Subcutaneous adipose tissue (tissue), 4 donors: ENCODE data around the gene SPHKAP. TPM values are rescaled to one million over a fixed set of nuclear protein-coding genes. Genes with fewer than 3 reads are reported as not detected.

ENCODE experiments used
- total RNA-seq, 4 donors: library from RNA; depleted of rRNA; stranded (reverse); fragments of >200 nt; gene quantifications; one replicate each; pipeline ENCODE4 v1.1.0, GENCODE V29; 2016
- TF ChIP-seq, protein P1 (sequence below): fragments of 450-650 bp; IDR thresholded peaks from one replicate; pipeline ENCODE4 v1.5.1; 2016; ENCODE audit warnings: low read depth, mild to moderate bottlenecking, control low read depth, antibody characterized with exemption, moderate library complexity

The SPHKAP gene
- total RNA-seq, 4 donors from 2014 or later, result not detected

DNA sequence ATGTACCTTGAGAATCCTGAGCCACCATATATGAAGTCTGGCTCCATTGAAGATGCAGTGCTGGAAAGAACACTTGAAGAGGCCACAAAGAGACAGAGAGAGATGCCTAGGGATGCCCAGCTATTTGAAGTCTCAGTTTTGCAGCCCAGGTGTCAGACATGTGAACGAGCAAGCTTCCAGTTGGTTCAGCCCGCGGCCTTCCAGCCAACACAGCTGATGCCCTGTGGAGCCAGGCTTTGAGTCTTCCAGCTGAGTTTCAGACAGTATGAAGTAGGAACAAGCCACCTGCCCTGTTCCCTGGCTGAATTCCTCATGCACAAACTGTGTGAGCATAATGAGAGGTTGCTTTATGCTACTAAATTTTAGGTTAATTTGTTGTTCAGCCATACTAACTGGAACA, 108.8 kb downstream of the SPHKAP start:
- TF ChIP-seq, protein P1, sequence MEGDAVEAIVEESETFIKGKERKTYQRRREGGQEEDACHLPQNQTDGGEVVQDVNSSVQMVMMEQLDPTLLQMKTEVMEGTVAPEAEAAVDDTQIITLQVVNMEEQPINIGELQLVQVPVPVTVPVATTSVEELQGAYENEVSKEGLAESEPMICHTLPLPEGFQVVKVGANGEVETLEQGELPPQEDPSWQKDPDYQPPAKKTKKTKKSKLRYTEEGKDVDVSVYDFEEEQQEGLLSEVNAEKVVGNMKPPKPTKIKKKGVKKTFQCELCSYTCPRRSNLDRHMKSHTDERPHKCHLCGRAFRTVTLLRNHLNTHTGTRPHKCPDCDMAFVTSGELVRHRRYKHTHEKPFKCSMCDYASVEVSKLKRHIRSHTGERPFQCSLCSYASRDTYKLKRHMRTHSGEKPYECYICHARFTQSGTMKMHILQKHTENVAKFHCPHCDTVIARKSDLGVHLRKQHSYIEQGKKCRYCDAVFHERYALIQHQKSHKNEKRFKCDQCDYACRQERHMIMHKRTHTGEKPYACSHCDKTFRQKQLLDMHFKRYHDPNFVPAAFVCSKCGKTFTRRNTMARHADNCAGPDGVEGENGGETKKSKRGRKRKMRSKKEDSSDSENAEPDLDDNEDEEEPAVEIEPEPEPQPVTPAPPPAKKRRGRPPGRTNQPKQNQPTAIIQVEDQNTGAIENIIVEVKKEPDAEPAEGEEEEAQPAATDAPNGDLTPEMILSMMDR, result no peak

DNA sequence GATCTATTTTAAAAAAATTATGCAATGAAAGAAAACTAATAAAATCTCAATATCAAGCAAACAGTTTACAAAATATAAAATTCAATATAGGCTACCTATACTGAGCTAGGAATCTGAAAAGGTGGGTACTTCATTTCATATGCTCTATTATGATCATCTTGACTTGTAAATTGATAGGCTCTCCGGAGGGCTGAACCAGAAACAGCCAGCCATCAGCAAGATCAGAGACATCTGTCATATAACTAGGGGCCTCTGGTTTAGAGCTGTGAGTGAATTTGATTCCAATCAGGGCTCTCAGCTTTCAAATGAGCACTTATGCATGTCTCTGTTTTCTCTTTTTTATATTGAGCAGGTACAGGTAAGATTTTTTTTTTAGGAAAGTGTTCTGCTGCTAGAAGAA, 114.2 kb downstream of the SPHKAP start:
- TF ChIP-seq, protein P1, result no peak

DNA sequence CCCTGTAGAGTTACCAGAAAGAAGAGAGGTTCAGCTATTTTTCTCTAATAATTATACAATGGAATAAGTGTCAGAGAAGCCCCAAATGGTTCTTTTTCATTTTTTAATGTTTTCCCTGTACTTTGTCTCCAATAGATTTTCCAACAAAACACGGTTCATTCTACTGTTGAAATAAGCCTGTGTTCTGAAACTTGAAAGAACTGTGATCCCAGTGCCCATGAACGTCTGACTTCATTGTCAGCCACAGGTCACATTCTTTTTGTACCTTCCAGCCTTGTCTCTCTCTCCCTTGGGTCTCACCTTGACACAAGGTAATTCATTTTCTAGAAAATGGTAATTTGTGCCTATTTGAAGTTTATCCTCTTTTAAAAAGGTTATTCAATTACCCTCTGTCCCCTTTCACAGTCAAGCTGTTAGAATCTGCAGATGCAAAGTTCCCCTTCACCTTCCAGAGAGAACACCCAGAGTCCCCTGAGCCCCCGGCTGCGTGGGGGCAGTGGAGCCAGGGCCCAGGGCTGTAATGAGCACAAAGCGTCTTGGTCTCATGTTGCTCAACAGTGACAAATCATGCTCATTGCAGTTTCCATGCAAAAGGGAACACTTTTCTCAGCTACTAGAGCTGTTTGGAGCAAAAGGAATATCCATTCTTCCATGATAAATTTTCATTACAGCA, 115.2 kb downstream of the SPHKAP start:
- TF ChIP-seq, protein P1, result no peak

DNA sequence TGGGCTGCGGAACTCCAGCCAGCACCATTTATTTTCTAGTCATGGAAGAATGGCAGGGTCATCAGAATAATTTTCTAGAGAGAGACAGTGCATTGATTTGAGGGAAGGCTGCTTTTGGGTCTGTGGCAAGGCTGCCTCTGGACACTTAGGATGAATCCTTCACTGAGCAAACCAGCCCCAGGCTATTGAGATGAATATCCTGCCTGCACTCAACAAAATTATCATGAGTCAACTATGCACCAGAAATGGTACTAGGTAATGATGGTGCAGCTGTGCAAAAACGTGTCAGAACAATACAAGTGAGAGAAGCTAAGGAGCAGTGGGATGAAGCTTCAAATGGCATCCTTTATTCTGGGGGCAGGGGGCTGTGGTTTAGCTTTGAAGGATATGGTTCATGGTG, 115.8 kb downstream of the SPHKAP start:
- TF ChIP-seq, protein P1, result no peak

DNA sequence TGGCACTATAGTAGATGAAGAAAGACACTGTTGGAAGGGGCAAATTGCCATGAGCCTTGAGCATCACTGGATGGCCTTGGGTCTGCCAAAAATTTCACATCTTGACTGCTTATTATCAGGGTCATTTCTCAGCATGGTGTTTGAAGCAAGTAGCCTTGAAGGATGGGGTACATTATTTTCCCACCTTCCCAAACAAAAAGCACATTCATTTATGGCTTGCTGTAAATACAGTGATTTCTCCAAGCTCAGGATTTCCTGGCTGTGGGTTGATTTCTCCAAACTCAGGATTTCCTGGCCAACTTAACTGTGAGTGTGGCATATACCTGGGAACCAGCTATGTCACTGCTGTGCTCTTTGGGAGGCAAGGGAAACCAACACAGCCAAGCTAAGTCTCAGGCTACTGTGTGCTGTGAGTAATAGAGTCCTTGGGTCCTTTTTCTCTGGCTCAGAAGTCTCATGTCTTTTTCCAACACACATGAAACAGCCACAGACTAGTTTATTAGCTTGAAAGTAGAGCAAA, 116.6 kb downstream of the SPHKAP start:
- TF ChIP-seq, protein P1, result no peak

DNA sequence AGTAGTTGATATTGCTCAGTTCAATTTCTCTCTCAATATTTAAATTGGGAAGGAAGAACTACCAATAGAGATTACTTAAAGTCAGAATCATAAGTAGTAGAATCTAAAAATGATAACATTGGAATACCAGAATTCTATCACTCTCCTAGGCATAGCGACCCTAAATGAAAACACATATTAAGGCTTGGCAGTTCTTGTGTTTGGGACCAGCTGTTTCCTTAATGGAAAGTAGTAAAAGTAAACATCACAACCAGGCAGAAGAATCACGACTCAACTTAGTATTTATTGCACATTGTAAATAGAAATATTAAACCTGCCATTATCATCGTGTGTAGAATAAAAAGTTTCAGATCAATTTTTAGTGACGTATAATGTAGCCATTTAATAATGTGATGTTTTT, 117.5 kb downstream of the SPHKAP start:
- TF ChIP-seq, protein P1, result no peak

DNA sequence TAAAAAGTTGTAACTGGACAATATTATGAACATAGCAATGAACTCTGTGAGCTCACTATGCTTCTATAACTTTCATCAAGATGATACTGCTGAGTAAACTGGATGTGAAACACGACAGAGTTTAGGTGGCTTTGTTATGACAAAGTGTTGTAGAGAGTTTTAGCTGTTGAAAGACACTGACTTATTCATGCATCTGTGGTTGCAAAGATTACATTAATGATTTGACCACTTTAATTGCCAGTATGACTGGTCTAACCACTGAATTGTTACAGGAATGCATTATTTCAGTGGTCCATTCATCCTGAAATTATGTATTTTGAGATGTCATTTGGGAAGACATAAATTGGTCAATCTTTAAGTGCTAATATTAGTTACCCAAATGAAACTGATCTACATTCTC, 117.9 kb downstream of the SPHKAP start:
- TF ChIP-seq, protein P1, result no peak
